Brain pericyte (primary cell): ENCODE results near the gene MTCL1.

ENCODE experiments used
- DNase-seq: peaks from one replicate; pipeline ENCODE4 v3.0.0-alpha.2; 2012; ENCODE audit warnings: low read depth, low spot score

The MTCL1 gene

GRCh38 chr18:8769509-8770095 is 64.2 kb downstream of the MTCL1 start:
- no peak for DNase-seq

GRCh38 chr18:8770657-8771056 is 65.3 kb downstream of the MTCL1 start:
- no peak for DNase-seq

DNA sequence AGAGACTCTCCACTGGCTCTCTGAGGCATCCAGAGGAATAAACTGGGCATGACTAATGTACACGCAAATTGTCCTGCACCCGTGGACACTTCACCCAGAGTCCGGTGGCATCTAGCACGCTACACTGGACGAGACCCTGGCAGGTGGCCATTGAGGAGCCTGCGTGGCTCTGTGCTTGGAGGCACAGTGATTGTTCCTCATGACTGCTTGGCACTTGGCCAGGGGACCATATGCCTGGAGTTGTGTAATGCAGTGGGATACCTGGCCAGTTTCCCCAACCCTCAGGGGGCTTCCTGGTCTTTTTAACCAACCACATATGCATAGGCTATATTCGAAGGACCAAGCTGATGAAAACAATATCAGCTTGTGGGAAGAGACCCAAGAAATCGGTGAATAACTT is 66.6 kb downstream of the MTCL1 start:
- no peak for DNase-seq

DNA sequence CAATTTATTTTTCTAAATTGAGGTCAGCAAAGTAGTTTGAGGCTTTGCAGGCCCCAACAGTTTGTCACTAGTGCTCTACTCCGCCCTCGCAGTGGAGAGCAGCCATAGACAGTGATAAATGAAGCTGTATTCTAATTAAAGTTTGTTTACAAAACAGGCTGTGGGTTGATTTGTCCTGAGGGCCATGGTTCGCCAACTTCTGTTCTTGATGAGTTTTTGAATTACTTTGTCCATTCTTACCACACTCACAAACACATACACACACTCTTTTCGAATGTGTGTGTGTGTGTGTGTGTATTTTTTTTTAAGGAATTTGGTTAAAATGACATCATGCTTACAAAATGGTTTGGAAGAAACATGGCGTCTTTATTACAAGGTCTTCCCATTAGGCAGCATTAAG is 68.6 kb downstream of the MTCL1 start:
- no peak for DNase-seq

GRCh38 chr18:8776013-8776943 is 70.9 kb downstream of the MTCL1 start:
- no peak for DNase-seq

- no peak for DNase-seq
Observed at GRCh38 chr18:8777846-8778245, 72.5 kb downstream of the MTCL1 start.

DNA sequence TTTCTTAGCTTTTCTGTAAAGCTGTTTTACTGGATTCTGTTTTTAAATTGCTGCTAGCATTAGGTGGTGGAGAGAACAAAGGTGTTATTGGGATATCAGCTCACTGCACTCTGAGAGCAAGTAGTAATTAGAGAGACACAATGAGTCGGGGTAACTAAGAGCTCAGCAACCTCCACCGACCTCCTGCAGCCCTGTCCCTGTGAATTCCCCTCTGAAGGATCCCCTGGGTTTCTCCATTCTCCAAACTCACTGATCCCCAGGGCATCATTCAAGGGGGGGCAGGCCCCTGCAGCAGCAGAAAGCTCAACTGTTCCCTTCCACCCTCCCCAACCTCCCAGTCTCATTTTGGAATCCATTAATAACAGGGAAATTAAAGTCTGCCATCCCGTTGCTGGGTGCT is 73.0 kb downstream of the MTCL1 start:
- DNase-seq, result no peak

- no peak for DNase-seq
Observed at GRCh38 chr18:8778824-8779223, 73.5 kb downstream of the MTCL1 start.

- no peak for DNase-seq
Observed at GRCh38 chr18:8779251-8779650, 73.9 kb downstream of the MTCL1 start.

DNA sequence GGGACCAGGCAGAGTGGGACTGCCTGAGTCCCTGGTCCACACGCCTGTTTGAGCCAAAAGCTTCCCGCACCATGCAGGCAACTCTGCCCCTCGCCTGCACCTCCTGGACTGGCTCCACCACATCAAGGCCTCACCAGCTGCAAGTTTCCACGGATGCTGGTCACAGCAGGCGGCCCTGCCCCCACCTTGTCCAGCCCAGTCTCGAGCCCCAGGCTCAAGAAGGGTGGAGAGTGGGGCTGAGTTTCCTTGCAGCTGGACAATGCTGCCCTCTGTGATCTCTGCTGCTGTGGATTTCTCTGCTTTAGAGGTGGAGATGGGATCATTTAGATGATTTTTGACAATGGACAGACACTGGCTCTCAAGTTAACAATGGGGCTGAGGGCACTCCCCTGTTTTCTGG is 74.9 kb downstream of the MTCL1 start:
- DNase-seq, result no peak

- DNase-seq, result no peak
Observed at GRCh38 chr18:8781671-8782070, 76.3 kb downstream of the MTCL1 start.

DNA sequence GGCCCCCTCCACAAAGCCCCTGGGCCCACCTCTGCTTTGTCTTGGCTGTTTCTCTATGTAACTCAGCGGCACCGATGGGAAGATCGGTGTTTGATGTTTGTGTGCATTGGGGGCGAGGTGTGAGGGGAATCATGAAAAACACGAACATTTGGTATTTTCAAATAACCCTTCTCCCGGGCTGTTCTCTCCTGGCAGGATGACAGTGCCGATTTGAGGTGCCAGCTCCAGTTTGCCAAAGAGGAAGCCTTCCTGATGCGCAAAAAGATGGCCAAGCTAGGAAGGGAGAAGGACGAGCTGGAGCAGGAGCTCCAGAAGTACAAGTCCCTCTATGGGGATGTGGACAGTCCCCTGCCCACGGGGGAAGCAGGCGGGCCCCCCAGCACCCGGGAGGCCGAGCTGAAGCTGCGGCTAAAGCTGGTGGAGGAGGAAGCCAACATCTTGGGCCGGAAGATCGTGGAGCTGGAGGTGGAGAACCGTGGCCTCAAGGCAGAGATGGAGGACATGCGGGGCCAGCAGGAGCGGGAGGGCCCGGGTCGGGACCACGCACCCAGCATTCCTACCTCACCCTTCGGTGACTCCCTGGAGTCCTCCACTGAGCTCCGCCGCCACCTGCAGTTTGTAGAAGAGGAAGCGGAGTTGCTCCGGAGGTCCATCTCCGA is 78.1 kb downstream of the MTCL1 start:
- DNase-seq, result no peak

DNA sequence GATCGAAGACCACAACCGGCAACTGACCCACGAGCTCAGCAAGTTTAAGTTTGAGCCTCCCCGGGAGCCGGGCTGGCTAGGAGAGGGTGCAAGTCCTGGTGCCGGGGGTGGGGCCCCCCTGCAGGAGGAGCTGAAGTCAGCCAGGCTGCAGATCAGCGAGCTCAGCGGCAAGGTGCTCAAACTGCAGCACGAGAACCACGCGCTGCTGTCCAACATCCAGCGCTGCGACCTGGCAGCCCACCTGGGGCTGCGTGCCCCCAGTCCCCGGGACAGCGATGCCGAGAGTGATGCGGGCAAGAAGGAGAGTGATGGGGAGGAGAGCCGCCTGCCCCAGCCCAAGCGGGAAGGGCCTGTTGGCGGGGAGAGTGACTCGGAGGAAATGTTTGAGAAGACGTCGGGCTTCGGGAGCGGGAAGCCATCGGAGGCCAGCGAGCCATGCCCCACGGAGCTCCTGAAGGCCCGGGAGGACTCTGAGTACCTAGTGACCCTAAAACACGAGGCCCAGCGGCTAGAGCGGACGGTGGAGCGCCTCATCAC is 78.7 kb downstream of the MTCL1 start:
- no peak for DNase-seq

DNA sequence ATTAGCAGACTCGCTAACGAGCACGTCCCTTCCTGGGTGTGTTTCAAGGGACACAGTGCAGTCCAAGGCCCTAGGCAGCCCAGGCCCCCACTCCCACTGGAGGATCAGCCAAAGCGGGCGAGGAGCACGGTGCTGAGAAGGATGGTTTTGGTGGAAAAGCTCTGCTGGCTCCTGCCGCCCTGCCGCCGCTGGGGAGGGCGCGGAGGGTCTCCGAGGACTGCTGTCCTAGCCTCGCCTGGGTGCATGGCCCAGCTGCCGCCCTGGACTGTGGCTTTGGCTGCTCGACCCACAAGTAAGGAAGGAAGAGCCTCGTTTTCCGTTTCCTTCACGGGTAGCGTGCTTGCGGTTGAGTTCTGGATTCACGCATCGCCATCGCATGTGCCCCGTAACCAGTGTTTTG is 79.9 kb downstream of the MTCL1 start:
- DNase-seq, result no peak

- DNase-seq, result no peak
Observed at GRCh38 chr18:8785855-8786482, 80.6 kb downstream of the MTCL1 start.

DNA sequence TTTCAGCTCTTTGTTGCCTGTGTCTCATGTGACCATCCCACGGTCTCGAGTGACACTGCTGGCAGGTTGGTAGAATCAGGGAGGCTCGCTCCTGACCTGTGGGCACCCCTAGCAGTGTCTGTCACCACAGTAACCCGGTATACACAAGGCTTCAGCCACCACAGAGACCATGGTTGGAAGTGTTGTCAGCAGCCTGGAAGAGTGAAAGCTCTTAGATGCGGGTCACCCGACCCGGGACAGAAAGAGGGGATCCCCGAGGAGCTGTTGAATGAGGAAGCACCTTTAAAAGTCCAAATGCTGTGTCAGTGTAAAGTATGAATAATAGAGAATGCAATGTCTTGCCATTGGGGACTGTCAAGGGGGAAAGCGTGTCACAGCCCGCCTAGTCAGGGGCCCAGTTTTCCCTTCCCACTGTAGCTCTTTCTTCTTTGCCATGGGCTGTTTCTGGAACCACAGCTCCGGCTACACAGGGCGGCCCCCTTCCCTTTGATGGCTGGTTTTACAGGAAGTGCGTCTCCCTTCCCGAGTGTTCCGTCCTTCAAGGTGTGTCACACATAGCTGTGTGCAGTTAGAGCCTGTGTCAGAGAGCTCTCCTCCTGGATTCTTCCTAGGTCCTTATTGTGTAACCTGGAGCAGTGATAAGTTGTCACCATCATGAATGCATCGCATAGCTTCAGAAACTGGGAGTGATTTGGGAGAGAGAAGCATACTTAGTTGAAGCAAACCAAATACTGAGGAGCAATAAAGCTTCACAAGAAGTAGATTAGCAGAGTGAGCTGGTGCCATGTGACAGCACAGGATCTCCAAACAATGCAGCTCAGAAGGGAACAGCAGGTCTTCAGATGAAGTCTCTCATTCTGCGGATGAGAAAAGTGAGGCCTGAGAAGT is 81.4 kb downstream of the MTCL1 start:
- no peak for DNase-seq

- no peak for DNase-seq
Observed at GRCh38 chr18:8787371-8787670, 82.0 kb downstream of the MTCL1 start.

DNA sequence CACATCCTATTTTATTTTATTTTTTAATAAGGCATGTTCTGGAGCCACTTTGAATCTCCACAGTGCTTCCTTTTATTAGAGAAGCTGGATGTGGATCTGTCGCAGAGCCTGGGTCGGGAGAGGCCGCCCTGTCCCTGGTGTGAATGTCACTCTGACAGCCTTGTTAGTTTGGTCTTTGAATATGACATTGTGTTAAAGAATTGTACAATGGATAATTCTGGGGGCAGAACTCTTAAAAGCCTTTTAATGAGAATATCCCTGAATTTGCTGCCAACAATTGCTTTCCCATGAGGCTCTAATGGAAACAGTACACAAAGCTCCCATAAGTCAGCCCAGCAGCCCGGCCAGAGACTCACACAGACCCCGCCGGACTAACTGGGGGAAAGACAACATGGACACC is 82.4 kb downstream of the MTCL1 start:
- no peak for DNase-seq

- no peak for DNase-seq
Observed at GRCh38 chr18:8788503-8789429, 83.4 kb downstream of the MTCL1 start.

GRCh38 chr18:8791171-8791651 is 85.9 kb downstream of the MTCL1 start:
- DNase-seq, result no peak
